Measurements from ENCODE around the gene HIGD1A.

DNA sequence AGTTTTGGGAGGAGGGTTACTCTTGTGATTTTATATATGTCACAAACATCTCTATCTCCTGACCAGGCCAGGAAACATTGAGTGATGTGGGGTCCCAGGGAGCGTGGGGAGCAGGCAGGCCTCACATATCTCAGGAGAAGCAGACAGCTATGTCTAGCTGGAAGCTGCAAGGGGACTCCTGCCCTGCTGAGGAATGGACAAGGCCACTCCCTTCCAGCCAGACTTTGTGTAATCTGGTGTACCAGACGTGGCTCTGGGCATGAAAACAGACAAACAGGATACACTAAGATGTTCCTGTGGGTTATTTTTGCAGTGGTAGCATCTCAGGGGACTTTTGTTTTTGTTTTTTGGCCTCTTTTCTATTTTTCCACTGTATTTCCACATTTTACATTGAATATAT, 48.2 kb upstream of the HIGD1A start:
- TF ChIP-seq, protein P1, sequence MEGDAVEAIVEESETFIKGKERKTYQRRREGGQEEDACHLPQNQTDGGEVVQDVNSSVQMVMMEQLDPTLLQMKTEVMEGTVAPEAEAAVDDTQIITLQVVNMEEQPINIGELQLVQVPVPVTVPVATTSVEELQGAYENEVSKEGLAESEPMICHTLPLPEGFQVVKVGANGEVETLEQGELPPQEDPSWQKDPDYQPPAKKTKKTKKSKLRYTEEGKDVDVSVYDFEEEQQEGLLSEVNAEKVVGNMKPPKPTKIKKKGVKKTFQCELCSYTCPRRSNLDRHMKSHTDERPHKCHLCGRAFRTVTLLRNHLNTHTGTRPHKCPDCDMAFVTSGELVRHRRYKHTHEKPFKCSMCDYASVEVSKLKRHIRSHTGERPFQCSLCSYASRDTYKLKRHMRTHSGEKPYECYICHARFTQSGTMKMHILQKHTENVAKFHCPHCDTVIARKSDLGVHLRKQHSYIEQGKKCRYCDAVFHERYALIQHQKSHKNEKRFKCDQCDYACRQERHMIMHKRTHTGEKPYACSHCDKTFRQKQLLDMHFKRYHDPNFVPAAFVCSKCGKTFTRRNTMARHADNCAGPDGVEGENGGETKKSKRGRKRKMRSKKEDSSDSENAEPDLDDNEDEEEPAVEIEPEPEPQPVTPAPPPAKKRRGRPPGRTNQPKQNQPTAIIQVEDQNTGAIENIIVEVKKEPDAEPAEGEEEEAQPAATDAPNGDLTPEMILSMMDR (conservative IDR thresholded peaks at IDR 0.05; ENCODE audit: low read length), result no peak
- TF ChIP-seq EZH2phosphoT487 (IDR thresholded peaks at IDR 0.05; ENCODE audit: borderline replicate concordance, low read depth, low read length), result no peak

All from OCI-LY7 (cell line).